Stimulated activated CD4-positive, alpha-beta T cell treated with anti-CD3 and anti-CD28 coated beads, Interleukin-4, amount 100 ng/mL, for 1 hour (primary cell): Measurements from ENCODE around the gene CAB39L.

ENCODE experiments used
- DNase-seq: peaks from one replicate; pipeline ENCODE4 v3.0.0-alpha.2; 2020

Gene CAB39L

DNA sequence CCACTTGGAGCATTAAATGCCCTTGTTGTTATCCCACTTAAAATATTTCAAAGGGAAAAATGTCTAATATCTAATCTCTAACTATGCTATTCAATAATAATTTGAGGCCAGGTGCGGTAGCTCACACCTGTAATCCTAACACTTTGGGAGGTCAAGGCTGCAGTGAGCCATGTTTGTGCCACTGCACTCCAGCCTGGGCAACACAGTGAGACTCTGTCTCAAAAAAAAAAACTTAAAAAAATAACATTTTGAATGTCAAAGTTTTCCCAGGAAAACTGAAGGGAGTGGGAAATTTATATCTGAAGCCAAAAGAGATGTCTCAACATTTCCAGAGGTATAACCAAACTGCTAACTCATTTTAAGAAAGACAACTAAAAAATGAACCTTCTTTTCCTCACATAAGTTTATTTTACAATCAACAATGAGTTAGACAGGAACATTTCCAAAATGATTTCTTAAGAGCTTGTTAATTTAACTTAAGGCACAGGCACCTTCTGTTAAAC is 47.9 kb downstream of the CAB39L start:
- no peak for DNase-seq

DNA sequence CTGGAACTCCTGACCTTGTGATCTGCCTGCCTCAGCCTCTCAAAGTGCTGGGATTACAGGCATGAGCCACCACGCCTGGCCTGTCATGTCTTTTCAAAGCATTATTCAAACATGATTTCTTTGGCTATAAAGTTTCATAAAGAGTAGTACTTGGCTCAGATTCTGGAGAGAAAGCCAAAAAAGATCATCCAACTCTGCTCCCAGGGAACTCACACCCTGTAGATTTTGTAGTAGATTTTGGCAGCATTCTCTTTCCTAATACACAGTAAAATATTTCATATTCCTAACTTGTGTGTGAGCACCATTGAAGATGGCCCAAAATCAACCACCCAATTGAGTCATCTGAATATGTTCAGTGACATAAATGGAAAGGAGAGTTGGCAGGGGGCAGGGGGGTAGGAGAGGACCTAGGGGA is 48.4 kb downstream of the CAB39L start:
- DNase-seq = no peak

DNA sequence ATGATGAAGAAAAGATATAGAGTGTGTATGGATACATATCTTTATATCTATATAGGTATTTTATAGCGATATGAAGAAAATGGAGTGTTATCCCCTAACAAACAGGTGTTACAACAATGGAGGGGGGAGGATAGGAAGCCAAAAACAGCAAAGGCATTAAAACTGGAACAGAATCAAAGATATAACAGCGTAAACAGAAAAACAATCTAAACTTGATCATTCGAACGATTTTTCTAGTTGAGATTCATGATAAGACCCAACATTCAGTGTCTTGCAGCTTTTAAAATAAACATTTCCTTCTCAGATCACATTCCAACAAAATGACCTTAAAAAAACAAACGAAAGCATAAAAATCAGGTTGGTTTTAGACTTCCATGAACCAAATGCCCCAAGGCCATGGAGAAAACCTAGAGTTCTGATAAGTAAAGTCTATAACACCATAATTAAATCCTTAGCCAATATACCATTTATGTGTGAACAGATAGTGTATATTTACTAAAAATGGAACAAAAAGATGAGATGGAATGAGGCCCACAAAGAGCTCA is 55.7 kb downstream of the CAB39L start:
- no peak for DNase-seq

DNA sequence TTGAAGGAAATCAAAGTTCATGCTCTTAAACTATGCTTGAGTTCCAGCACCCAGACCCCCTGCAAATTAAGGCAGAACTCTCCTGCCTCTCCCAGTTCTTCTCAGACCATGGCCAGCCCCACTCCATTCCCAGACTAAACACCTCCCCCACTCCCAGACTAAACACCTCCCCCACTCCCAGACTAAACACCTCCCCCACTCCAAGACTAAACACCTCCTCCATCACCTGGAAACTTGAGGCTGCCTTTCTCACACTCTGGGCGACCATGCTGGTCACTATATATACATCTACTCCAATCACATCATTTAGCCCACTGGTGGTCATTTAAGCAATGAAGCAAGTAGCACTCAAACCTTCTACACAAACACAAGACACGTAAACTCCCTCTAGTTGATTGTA is 57.2 kb downstream of the CAB39L start:
- no peak for DNase-seq

DNA sequence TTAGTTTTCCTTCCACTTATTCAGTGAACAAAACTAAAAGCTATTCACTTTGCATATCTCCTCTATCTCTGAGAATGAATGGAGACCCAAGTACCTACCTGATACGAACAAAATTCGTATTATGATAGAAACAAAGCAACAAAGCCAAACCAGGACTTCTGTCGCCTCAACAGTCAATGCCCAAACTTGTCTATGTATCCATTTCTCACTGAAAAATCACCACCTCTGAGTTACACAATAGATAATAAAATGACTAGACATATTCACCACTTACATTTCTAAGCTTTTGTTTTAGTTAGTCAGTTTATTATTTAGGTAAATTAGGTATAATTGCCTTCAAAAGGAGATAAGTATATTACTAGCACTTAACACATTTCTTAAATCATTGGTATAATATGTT is 67.7 kb downstream of the CAB39L start:
- no peak for DNase-seq

DNA sequence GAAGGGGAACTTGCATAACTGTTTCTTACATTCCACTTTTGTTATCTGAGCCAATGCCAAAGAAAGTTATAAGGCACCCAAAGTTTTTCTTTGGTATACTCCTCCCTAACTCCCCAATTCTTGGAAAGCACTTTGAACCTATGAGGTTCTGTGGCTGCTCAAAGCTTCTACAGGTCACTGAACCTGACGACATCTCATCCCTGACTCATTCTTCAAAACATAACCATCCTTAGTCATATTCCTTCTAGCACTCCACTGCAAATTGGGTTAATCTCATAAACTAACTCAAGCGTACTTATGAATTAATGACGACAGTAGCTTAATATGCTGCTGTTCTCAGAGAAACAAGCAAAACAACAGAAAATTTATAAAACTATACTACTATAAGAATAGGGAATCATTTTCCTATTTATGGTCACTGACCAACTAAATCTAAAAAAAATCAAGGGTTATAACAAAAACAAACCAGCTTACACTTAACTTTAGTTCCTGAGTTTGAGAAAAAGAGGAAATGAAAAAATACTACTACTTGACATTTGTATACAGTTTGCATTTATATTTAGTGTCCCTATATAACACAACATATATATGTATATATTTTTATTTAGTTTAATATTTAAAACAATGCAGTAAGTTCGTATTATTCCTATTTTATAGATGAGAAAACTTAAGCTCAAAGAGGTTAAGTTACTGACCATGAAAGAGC is 69.1 kb downstream of the CAB39L start:
- no peak for DNase-seq

DNA sequence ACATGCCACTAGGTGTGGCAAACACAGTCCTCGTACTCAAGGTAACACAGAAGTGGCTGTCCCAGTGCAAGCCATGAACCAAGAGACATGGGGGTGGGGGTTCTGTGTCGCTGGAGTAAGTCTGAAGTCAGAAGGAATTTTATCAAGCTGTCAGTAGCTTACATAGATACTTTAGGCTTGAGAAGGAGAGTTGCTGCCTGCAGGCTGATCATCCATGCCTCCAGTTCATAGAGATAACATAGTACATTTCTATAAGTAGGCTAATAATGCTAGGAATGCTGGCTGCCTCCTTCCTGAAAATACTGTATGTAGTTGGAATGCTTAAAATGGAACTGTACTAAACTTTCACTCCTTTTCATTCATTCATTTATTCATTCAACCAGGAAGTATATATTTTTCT is 70.1 kb downstream of the CAB39L start:
- DNase-seq = no peak

DNA sequence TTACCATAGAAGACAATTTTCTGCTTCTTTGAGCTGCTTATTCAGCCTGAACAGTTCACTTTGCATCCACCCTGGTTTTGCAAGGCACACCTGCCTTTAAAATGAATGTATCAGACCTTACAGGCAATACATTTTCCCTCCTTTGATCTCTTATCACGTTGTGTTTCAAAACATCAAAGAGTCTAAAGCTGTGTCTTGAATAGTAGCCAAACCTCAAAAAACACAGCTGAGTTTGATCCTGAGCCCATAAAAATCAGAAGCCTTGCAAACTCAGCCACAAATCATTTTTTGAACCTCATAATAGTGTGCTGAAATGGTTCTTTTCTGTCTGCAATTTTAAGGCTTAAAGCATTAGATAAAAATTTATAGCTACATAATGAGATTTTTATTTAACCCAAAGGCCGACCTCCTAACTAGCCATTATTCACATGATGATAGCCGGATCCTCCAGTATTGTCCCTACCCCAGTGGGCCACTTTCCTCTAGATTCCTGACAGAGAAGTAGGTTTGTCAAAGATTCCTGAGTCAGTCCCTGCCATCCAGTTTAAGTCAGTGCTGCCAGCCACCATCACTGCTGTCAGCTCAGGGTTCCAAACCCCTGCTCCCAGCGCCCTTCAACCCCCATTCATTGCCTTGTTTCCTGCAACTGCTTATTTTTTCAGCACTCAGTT is 71.8 kb downstream of the CAB39L start:
- no peak for DNase-seq

DNA sequence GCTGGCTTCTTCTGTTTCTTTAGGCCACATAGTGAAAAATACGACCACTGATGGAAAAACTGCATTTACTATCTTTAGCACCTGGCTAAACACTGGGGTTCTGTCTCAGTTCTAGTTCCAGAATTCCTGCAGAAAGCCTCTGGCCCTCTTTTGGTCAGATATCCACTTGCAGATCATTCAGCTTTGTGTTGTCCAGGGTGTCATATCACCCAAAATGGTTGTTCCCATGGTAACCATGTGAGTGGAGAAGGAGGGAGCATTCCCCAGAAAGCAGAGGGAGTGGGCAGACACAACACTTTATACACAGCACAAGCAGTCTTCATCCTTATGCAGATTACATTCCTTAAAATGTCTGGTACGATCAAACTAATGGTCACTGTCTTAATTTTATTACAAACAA is 73.5 kb downstream of the CAB39L start:
- no peak for DNase-seq

DNA sequence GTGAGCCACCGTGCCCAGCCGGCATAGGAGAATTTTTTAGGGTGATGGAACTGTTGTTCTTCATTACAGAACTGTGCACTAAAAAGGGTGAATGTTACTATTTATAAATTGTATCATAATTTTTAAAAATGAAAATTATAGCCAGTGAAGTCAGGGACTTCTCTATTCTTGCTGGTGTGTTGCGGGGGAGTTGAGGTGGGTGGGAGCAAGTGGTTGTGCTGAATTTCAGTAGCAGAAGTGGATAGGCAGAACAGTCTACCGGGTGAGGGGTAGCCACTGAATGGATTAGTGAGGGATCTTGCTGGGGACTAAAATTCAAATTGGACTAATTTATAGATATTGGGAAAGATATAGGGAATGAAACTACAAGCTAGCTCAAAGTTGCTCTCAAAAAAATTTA is 74.0 kb downstream of the CAB39L start:
- no peak for DNase-seq

DNA sequence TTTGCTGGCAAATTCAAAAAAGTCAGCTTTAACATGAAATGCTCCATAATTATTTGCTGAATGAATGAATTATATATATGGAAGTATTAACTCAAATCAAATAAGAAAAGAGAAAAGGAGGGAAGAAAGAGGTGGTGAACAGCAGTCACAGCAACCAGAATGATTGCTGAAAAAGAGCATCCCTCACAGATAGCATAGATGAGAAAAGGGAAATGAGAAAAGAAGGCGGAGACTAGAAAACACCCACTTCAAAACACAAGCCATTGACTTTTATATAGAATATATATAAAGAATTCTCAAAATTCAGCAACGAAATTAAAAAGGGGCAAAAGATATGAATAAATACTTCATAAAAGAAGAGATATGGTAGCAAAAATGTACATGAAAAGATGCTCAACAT is 75.2 kb downstream of the CAB39L start:
- DNase-seq = no peak

DNA sequence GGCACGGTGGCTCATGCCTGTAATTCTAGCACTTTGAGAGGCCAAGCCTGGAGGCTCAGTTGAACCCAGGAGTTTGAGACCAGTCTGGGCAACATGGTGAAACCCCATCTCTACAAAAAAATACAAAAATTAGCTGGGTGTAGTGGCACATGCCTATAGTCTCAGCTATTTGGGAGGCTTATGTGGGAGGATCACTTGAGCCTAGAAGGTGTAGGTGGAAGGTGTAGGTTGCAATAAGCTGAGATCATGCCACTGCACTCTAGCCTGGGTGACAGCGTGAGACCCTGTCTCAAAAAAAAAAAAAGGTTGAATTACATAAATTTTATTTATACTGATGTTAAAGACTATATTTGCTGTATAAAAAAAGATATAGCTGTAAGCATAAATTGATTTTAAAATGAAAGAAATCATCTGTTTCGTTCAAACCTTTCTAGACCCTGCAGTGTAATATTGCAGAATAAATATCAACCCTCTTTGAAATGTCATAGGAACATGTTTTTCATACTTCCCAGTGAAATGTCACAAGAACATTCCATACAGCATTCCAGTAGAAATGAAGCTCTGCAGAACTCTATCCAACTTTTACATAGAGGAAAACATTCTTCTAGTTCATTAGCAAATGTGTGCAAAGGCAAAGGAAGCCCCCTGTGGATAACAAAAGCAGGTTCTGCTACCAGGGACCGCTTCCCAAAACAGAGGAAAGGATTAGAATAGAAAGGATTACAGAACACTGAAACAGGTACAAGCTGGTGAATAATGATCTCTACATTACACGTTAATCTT is 76.0 kb downstream of the CAB39L start:
- no peak for DNase-seq

DNA sequence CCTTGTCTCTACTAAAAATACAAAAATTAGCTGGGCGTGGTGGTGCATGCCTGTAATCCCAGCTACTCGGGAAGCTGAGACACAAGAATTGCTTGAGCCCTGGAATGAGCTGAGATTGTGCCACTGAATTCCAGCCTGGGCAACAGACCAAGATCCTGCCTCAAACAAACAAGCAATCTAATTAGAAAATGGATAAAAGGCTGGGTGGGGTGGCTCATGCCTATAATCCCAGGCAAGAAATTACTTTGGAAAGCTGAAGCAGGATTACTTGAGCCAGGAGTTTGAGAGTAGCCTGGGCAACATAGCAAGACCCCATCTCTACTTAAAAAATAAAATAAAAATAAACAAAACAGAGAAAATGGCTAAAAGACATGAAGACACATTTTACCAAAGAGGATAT is 77.0 kb downstream of the CAB39L start:
- no peak for DNase-seq

DNA sequence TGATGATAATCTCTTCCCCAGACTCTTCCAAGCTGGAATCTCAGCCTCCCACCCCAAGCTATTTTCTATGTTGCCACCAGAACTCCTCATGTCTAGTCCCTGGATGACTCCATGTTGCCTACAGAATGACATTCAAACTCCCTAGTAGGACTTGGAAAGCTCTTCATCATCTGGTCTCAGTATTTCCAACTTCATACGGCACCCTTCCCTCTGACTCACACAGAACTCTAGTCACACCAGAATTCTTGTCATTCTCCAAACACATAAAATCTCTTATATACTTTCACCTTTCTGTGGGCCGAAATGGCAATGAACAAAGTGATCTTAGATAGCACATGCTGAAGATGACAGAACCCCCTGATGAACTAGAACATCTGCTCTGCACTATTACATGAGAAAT is 86.2 kb downstream of the CAB39L start:
- no peak for DNase-seq

DNA sequence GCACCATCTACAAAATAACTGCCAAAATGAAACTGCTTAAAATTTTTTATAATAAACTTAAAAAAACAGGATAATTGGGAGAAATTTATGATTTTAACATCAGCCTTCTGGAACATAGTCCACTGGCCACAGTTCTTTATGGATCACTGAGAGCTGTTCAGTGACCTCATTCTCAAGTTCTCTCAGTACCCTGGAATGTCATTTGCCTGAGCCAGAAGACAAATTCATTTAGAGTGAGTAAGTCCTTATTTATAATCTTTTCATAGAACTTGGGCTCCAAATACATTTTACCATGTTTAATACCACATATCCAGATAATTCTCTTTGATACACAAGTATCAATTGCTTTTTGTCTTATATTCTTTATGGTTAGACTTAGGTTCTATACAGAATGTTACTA is 87.6 kb downstream of the CAB39L start:
- DNase-seq = no peak

DNA sequence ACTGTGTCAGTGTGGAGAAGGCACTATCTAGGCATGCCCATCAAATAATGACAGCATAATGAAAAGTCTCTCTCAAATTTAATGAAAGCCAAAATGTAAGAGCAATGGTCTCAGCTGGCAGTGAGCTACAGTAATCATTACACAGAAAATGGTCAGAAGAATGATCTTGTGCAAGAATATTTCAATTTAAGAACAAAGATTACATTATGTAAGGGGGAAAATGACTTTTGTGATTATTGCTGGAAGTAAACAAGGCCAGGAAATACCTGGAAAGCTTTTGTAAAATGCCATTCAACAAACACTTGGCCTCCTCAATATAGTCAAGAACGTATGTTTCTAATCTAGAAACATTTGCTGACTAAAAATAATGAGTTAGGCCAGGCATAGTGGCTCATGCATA is 89.1 kb downstream of the CAB39L start:
- DNase-seq = no peak

DNA sequence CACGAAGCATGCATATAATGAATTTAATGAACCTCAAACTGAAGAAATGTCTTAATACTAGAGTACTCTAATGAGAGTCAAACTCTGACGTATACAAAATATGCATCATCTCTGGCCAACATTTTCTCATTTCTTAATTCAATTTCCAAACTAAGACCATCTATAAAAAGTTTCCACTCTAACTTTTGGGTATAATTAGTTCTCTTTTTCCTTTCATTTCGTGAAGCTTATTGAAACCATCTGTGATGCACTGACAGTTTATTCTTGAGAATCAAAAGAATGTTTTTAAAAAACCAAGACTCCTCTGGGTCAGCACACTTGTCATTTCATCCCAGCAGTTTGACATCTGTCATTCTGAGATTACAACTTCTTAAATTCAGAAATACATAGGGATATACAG is 90.0 kb downstream of the CAB39L start:
- DNase-seq = no peak

DNA sequence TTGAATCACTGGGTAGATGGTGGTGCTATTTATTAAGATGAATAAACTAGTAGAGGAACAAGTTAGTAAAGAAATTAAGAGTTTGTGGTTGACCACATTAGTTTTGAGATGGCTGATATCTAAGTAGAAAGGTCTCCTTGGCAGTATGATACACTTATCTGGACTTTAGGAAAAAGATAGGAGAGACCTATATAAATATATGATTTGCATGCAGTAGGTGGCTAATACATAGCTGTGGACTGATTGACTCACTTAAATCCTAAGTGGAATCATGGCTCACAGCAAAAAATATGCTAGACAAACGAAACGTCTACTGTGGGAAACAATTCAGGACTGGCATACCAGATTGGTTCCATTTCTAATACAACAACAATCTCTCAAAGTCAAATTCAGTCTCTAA is 92.0 kb downstream of the CAB39L start:
- DNase-seq = no peak

DNA sequence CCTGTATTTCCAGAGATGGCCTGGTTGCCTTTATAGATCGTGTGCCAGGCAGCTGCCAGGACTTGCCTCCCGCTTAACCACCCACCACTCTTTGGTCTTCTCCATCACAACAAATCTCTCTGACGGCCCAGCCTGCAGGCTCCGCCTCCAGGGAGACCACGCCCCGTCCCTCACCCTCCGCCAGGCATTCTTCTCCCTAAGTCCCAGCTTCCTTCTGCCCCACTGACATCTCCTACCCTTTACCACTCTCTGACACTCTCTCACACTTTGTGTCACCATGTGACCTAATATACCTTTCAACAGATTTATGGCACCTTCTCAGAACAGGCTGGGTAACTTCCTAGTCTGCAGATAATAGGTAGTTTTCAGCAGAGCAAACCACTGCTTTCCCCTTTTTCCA is 95.1 kb downstream of the CAB39L start:
- DNase-seq = no peak

DNA sequence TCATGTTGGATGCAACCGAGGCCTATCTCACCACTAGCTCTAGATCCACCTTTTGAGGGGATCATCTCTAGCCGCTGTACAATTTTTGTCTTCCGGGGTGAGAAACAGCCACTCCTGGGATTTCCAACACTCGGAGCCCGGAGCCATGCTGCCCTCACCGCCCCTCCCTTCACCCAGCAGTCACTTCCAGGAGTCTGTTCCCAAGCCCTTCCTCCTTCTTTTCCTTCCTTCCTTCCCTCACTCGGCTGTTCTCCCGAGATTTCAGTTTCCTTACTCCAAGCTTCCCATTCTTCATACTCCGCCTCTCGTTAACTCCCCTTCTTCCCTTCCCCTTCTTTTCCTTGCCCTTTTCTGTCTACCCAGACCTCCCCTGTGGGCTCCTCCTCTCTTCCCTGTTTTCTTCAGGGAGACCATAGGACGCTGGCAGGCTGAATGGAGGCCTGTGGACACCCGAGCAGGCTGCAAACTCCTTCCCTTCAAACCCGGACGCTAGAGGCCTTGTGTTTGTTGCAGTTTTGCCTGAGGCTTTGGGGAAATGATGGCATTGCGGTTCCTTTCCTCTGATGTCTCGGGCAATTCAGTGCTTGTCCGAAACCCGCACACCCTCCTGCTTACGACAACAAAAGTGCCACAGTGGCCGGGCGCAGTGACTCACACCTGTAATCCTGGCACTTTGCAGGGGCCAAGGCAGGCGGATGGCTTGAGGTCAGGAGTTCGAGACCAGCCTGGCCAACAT is 96.0 kb downstream of the CAB39L start:
- DNase-seq = no peak

DNA sequence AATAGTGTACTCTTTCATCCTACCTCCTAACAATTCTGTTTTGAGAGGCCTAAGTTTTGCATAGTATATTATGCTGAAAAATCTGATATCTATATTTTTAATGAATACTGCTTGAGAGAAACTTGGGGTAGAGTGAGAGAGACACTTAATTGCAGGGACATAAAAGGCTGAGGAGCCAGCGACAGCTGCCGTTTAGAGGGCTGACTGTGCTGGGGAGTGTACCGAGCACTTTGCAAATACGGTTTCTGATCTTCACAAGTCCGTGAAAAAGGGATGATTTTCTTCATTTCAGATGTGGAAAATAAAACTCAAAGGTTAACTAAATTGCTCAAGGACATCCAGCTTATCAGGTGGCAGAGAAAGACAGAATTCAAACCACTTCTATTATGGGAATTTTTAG is 97.4 kb downstream of the CAB39L start:
- no peak for DNase-seq

DNA sequence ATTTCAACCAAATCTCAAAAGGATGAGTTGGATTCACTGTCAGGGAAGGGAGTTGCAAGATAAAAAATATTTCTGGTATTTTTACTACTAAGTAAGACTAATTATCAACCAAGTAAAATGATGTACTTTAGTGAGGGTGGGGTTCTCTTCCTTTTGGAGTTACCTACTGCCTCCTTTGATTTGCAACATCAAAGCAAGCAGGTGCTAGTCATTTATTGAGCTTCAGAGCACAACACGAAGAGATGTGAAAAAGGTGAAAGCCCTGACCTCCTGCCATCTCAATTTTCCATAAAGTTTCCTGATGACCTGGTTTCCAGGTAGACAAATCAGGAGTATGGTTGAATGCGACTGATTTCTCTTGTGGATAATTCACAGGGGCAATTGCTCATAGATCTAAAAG is 100.1 kb downstream of the CAB39L start:
- DNase-seq = no peak

DNA sequence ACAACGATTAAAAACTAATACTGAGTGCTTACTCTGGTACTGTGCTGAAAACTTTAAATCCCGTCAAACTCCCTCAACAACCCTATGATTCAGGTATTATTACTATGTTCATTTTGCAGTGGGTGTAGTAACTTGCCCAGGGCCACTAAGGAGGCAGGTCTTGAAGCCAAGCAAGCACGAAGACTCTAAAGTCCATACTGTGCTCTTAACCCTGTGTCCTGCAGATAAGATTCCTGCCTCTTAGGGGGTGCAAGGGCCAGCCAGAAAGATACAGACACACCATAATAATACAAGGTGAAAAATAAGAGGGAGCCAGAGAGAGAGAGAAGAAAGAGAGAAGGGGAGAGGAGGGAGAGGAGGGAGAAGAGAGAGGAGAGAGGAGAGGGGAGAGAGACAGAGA is 100.6 kb downstream of the CAB39L start:
- no peak for DNase-seq
